Hematopoietic multipotent progenitor cell treated with erythropoietin and hydrocortisone succinate and interleukin-3 and kit ligand, for 8 days (in vitro differentiated cells): ENCODE data around the gene TTLL10.

Experiments
- DNase-seq: peaks from one replicate; pipeline ENCODE4 v3.0.0-alpha.2; 2015

TTLL10 gene

DNA sequence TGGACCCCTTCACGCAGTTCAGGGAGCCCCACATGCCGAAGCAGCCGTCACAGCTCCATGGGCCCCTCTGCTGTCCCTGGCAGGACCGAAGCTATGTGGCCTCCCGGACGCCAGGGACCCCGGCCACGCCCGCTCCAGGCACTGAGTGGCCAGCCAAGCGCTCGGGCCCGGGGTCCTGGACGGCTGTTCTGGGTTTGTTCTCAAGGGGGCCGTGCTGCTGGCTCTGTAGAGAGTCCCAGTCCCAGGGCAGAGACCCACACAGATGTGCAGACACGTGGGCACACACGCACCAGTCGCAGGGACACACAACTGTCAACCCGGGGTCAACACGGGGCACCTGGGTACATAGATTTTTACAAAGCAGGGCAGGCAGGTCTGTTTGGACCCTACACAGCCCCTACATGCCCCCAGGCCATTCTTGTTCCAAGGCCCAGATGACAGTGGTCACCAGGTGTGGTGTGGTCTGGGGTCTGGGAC lies 65.1 kb downstream of the TTLL10 start:
- no peak for DNase-seq

DNA sequence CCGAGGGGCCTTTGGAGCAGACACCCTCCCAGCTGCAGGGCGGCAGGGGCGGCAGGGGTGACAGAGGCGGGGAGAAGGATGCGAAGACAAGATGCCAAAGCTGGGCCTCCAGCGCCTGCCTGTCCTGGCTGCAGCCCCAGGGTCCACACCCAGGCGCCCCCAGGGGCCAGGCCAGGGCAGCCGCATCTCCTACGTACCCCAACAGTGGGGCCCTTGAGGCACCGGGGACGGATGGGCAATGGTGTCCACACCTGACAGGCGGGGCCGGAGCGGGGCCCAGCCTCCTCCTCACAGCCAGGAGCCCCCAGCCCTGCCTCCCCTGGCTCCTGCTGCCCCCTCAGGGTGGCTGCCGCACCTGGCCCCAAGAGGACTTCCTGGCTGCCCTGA lies 65.5 kb downstream of the TTLL10 start:
- no peak for DNase-seq

DNA sequence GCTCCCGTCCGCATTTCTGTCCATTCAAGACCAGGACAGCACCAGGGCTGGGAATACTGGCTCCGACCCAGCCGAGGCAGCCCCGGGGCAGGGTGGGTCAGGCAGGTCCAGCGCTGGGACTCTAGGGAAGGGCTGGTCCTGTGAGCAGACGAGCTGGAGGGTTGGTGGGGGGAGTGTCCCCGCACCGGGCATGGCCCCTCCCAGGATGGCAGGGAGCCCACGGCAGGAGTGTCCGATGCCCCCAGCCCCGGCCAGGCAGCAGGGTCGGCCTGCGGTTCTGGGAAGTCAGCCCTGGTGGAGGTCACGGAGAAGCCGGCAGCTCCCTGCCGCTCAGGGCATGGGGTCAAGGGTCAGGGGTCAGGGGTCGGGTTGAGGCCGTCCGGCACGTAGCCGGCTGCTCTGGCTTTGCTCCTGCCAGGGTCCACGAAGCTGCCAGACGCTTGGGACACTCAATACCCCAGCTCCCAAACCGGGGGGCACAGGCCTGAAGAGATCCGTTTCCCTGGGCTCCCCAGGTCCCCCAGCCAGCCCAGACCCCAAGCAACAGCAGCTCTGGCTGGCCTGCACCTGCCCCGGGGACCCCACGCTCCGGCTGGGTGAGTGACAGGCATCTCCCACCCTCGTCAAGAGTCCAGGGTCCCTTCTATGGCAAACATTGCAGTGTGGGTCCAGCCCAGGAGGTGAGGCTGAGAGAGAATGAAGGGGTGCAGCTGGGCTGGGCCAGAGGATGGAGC lies 66.1 kb downstream of the TTLL10 start:
- no peak for DNase-seq

DNA sequence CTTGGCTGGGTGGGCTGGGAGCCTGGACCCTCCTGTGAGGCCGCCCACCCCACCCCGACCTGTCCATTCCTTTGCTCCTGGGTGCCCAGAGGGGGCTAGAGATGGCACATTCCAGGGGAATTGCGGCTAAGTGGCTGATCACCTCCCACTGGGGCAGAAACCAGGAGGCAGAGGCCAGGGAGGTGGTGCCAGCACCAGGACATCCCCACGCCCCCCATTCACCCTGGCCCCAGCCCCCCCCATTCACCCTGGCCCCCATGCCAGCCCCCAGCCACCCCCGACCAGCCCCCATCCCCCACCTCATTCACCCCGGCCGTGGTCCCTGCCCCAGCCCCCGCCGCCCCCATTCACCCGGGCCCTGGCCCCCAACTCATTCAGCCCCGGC lies 66.7 kb downstream of the TTLL10 start:
- no peak for DNase-seq

DNA sequence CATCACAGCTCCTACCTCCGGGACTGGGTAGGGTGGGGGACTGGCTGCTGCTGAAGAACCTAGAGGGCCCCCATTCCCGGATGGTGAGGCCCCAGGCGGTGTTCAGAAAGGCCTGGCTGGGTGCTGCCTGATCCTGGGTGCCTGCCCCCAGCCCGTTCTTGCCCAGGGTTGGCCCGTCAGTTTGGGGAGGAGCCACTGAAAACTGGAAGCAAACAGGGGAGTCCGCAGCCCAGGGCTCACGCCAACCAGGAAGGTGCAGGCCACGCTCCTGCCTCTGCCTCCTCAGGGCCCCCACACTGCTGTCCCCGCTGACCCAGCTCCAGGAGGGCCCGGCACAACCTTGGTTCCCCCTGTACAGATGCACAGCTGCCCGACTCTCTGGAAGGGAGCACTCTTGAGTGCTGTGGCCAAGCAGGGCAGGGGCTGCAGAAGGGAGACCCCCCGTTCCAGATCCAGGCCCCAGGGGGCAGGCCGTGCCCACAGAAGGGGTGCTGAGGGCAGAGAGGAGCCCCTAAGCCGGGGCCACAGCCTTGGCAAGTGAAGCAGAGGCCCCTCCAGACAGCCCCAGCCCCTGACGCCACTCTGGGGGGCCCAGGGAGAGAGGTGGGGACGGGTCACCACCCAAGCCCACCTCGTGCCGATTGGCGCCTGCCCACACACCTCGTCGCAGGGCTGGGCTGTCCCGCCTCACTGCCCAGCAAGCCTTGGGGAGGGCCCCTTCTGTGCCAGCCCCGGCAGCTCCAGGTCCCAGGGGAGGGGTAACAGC lies 67.3 kb downstream of the TTLL10 start:
- no peak for DNase-seq

DNA sequence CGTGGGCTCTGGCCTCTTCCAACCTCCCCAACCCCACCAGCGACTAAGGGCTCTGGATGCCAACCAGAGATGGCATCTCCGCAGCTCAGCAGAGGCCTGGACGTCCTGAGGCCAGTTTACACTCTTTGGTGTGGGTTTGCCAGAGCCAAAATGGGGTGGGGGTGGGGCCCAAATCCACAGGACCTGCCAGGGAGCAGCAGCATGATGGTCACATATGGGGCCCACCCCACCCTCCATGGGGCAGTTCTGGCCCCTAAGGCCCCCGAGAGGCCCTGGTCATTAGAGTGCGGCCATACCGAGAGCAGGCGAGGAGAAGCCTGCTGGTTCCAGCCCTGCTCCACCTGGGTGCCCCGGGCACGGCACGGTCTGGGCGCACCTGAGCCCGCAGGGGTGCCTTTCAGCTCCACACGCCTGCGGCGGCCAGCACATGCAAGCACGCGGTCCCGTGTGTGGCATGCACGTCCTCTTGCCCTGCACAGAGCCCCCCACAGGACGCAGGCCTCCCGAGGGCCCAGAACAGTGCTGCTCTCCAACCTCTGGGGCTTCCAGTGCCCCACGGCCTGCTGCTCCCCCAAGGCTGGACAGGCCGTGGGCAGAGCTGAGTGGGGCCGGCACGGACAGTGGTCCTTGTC lies 68.0 kb downstream of the TTLL10 start:
- DNase-seq = no peak

DNA sequence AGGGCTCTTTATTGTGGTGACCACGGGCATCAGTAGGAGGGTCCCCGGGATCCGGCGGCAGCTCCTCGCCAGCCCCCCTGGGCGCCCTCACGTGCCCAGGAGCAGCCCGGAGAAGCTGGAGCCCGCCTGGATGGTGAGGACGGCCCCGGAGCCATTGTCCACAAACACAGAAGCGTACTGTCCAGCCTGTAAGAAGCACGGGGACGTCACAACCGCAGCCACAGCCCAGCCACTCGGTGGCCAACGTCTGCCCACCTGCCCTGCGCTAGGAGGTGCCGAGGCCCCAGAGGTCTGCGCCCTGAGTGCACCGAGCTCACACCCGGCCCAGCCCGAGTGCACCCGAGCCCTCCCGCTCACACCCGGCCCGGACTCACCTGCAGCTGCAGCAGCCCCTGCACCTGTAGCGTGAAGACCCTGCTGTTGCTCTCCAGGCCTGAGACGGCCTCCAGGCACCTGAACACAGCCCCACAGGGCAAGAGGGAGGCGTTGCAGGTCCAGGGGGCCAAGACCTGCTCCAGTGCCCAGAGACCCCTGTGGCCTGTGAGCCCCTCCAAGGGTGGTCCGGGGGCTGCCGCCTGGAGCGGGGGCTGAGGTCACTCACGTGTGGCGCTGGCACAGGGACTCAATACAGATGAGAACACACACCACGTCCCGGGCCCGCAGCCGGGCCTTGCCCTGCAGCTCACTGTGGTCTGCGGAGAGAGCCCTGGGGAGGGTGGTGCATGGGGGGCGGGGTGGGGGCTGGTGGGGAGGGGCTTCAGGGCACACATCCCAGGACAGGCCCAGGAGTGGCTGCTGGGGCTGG lies 69.0 kb downstream of the TTLL10 start:
- DNase-seq = no peak

DNA sequence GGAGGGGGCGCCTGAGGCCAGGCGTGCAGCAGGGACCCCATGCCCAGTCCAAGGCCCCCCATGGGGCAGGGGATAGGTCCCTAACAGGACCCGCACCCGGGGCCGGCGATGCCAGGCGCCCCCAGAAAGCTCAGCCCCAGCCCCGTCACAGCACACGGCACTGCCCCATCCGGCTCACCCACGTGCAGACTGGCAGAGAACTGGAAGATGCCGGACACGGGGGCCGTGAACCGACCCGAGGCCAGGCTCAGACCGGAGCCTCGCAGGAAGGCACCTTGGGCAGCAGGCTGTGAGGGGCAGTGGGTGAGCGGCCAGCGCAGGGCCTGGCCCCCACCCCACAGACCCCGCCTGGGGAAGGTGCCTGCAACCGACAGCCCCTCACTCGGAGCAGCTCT lies 69.6 kb downstream of the TTLL10 start:
- DNase-seq = no peak

DNA sequence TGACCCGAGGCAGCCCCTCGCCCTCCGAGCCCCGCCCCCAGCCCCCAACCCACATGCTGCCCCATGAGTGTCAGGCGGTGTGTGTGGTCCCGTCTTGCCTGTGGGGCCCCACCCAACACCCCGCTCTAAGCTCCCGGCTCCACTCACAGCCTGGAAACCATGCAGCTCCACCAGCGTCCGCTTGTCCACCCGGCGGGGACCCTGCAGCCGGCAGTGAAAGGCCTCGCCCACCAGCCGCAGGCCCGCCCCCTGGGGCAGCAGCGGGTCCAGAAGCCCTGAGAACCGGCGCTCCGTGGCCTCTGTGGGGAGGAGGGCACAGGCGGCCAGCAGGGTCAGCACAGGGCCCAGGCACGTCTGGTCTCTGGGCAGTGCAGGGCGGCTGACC lies 70.1 kb downstream of the TTLL10 start:
- no peak for DNase-seq

DNA sequence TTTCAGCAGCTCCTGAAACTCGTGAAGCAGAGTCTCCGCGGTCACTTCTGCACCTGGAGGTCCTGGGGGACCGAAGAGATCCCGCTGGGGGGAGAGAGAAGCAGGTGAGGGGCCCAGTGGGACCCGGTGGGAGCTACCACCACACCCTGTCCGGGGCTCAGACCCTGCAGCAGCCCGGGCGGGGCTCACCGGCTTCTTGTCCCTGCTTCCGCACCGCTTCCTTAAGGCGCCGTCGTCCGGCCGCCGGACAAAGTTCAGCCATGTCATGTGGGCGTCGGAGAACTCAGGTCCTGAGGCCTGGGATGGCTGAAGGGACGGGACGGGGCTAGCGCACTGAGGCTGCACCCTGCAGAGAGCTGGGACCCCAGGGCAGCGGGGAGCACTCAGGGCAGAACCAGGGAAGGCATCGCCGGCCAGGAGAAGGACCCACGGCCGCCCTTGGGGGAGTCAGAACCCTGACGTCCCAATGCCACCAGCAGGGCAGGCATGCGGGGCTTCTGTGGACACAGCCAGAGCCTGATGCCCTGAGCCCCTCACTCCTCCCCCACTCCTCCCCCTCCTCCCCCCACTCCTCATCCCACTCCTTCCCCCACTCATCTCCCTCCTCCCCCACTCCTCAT lies 70.6 kb downstream of the TTLL10 start:
- no peak for DNase-seq

DNA sequence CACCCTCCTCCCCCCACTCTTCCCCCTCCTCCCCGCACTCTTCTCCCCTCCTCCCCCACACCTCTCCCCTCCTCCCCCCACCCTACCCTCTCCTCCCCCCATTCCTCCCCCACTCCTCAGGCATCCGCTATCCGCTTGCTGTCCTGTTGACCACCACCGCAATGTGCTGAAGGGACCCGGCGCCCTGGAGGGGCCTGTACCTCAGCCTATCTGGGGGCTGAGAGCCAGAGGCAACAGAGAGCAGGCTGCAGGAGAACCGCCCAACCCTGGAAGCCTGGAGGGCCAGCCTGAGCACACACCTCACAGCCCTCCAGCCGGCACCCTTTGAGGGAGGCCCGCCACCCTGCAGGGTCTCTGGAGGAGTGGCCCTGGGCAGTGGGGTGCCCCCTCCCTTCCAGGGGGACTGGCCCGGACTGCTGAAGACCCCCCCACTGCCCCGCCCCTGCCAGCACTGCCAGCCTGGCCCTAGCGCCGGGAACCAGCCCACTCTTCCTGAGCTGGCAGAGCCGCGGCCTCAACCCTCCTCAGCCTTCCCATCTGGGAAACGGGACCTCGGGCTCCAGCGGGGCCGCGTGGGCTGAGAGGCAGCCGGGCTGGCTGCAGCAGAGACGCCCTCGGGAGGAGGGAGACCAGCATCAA lies 71.6 kb downstream of the TTLL10 start:
- no peak for DNase-seq

DNA sequence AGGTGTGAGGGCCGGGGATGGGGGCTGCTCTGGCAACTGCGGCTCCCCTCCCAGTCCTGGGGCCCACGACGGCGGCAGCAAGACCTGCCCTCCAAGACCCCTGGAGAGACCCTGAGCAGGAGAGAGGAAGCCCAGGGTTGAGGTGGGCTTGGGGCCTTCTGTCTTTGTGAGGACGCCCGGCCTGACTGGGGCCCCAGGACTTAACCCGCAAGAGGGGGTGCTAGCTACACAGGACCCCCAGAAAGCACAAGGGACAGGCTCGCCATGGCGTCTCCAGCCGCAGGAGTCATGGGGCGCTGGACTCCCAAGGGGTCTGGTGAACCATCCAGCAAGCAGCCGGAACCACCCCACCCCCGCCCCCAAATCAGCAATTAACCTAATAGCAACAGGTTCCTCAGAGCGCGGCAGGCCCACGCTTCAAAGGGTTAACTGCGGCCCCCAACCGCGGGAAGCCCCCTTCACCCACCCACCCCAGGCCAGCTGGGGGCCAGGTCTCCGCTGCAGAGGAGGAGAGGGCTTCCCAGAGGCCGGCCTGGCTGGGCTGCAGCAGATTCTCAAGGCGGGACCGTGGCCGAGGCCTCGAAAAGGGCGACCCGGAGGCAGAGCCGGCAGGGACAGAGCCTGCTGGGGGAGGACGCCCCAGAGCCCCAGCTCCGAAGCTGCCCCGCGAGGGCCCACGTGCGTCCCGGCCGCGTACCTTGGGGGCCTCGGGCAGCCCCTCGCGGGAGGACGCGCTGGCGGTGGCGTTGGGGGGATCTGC lies 72.3 kb downstream of the TTLL10 start:
- DNase-seq = no peak

DNA sequence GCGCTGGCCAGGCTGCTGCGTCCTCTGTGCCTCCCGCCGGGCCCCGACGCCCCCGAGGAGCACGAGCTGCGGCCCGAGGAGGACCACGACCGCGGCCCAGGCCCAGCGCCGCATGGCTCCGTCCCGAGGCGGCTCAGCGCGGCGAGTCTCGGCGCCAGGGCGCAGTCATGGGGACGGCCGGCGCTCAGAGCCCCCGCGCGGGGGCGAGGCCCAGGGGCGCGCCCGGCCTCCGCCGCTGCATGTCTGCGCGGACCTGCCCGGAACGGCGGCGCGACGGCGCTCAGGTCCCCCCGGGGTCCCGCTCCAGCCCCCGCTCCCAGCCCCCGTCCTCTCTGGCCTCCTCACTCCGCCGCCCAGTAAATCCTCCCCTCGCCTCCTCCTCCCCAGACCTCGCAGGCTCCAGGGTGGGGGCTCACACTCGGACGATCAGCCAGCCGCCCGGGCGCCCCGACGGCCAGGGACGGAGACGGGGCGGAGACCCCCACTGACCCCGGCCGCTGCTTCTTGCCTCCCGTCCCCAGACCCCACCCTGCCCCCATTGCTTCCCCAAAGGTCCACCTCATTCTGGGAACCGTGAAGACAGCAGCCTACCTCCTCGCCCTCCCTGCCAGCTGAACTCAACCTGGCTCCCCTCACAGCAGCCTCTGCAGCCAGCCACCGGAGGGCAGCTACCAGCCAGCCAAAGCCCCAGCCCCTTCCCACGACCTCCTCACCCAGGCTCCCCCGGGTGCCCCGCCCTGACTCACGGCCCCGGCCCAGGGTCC lies 73.1 kb downstream of the TTLL10 start, which contains the start of gene C1QTNF12:
TSS of gene C1QTNF12 (minus strand) at position 146 of the 764 bp plus-strand sequence. CDS start at position 114, 32 bp downstream.
- DNase-seq = no peak

DNA sequence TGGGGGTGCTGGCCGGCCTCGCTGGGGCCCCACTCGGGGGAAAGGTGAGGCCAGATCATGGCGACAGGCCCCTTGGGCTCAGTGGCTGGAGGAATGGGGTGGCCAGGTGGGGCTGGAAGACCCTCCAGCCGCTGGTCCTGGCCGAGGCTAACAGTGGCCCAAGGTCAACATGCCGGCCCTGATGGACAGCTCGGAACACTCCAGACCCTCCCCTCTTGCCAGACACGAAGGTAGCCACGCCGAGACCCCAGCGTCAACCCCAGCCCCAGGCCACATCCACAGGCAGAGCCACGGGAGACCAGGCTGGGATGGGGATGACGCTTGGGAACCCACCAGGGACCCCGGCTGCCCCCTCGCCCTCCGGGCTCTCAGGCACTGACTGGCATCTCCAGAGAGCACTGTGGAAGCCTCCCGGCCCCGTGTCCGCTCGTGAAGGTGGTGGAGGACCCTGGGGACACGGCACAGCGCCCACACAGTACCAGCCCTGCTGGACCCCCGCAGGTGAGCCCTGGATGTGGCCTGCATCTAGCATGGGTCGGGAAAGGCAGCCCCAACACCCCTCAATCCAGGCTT lies 73.7 kb downstream of the TTLL10 start:
- DNase-seq = no peak
